ENCODE results near the gene TYMP. TPM values are rescaled to one million over a fixed set of nuclear protein-coding genes. Genes with fewer than 3 reads are reported as not detected.
"Not testable (repeated sequence)": the region's sequence is repeated elsewhere in the genome, so short reads cannot be mapped to it uniquely, and the experiment has no call there.

TYMP gene
- total RNA-seq, 2 experiments from 2014 or later = 71.8 to 76.6 TPM

- Mint-ChIP-seq H3K4me3 (peak overlapping the region; percentile 57), H3K27ac (peak overlapping the region; percentile 86), H3K27me3 (ENCODE audit: low read depth) (no peaks in the 10 kb centered on the region), H3K4me1 (ENCODE audit: low read depth) (peaks cover 50% of the 10 kb centered on the region), H3K9me3 (ENCODE audit: insufficient read depth) (no peaks in the 10 kb centered on the region), H3K36me3 (ENCODE audit: low read depth) (peaks cover 14% of the 10 kb centered on the region)
- ChIA-PET CTCF (interaction anchor here (1.1 to 5.5 kb wide), 7 partner anchors 8 to 74 kb away, joined by 5 to 57 read pairs (median 21); partner anchors contain the start of genes SCO2, SYCE3 and TYMP), POLR2A (interaction anchor here (0.8 to 8.4 kb wide), 9 partner anchors 7 to 74 kb away, joined by 3 to 142 read pairs (median 13); partner anchors contain the start of genes CHKB, SCO2, SYCE3 and TYMP)
- ATAC-seq (no peak), DNase-seq (no peak)
These were observed 16.8 kb upstream of the TYMP start for GRCh38 chr22:50546326-50547262.

GRCh38 chr22:50545522-50546325, 15.9 kb upstream of the TYMP start, which contains the start of gene KLHDC7B:
Gene KLHDC7B (plus strand): TSS chr22:50545899. CDS start chr22:50546244, 345 bp downstream.
- Mint-ChIP-seq H3K9me3 (ENCODE audit: insufficient read depth) (no peaks in the 10 kb centered on the region), H3K4me1 (ENCODE audit: low read depth) (peaks cover 56% of the 10 kb centered on the region)

GRCh38 chr22:50544746-50545253, 15.0 kb upstream of the TYMP start:
- no peaks in the 10 kb centered on the region for H3K27me3 Mint-ChIP-seq (ENCODE audit: low read depth)
- H3K4me1 Mint-ChIP-seq (ENCODE audit: low read depth) = peaks cover 57% of the 10 kb centered on the region
- peak overlapping the region; percentile 86 for H3K27ac Mint-ChIP-seq
- peaks cover 14% of the 10 kb centered on the region for H3K36me3 Mint-ChIP-seq (ENCODE audit: low read depth)
- ChIA-PET POLR2A (interaction anchor here (0.7 to 8.4 kb wide), 10 partner anchors 15 to 300 kb away, joined by 3 to 142 read pairs (median 4); partner anchors contain the start of genes CHKB, LMF2, NCAPH2 and SCO2), CTCF (interaction anchor here (0.6 to 5.5 kb wide), 6 partner anchors 10 to 76 kb away, joined by 3 to 57 read pairs (median 8); partner anchors contain the start of genes SCO2 and SYCE3)
- no peaks in the 10 kb centered on the region for H3K9me3 Mint-ChIP-seq (ENCODE audit: insufficient read depth)
- ATAC-seq (peak; percentile 27), DNase-seq (peak; percentile 59)
- H3K4me3 Mint-ChIP-seq = peak overlapping the region; percentile 60

More at GRCh38 chr22:50545522-50546325, 15.9 kb upstream of the TYMP start, which contains the start of gene KLHDC7B:
- DNase-seq (peak; percentile 70), ATAC-seq (peak; percentile 29)
- Mint-ChIP-seq H3K27me3 (ENCODE audit: low read depth) (no peaks in the 10 kb centered on the region), H3K4me3 (peak within 1 kb of the TSS; percentile 60), H3K36me3 (ENCODE audit: low read depth) (peaks cover 14% of the 10 kb centered on the region), H3K27ac (peak within 1 kb of the TSS; percentile 86)
- CTCF ChIA-PET = interaction anchor here (1.0 to 5.5 kb wide), 6 partner anchors 10 to 75 kb away, joined by 4 to 57 read pairs (median 16); partner anchors contain the start of genes SCO2 and SYCE3
- POLR2A ChIA-PET = interaction anchor here (0.8 to 8.4 kb wide), 9 partner anchors 11 to 301 kb away, joined by 3 to 142 read pairs (median 4); partner anchors contain the start of genes LMF2, NCAPH2, SCO2 and SYCE3

- ATAC-seq (peak; percentile 60), DNase-seq (peak; percentile 91)
- H3K27me3 Mint-ChIP-seq (ENCODE audit: low read depth) = no peaks in the 10 kb centered on the region
- peaks cover 61% of the 10 kb centered on the region for H3K4me1 Mint-ChIP-seq (ENCODE audit: low read depth)
- POLR2A ChIA-PET = interaction anchor here (0.7 to 8.4 kb wide), 8 partner anchors 14 to 300 kb away, joined by 3 to 142 read pairs (median 8); partner anchors contain the start of genes CHKB, LMF2, NCAPH2 and SCO2
- CTCF ChIA-PET = interaction anchor here (0.6 to 5.5 kb wide), 7 partner anchors 11 to 77 kb away, joined by 3 to 57 read pairs (median 6); partner anchors contain the start of genes SCO2 and SYCE3
- H3K27ac Mint-ChIP-seq = peak overlapping the region; percentile 86
- H3K4me3 Mint-ChIP-seq = peak overlapping the region; percentile 60
- H3K36me3 Mint-ChIP-seq (ENCODE audit: low read depth) = peaks cover 19% of the 10 kb centered on the region
- no peaks in the 10 kb centered on the region for H3K9me3 Mint-ChIP-seq (ENCODE audit: insufficient read depth)
These were observed 14.4 kb upstream of the TYMP start for GRCh38 chr22:50544078-50544745.

- peaks cover 24% of the 10 kb centered on the region for H3K36me3 Mint-ChIP-seq (ENCODE audit: low read depth)
- H3K27ac Mint-ChIP-seq = peak overlapping the region; percentile 88
- H3K4me3 Mint-ChIP-seq = no peak overlapping the region
- no peaks in the 10 kb centered on the region for H3K27me3 Mint-ChIP-seq (ENCODE audit: low read depth)
- ChIA-PET POLR2A (interaction anchor here (8.4 kb wide), 1 partner anchor 14 kb away, joined by 335 read pairs; the partner anchor contains the start of genes SCO2 and TYMP), CTCF (interaction anchor here (1.2 kb wide), 1 partner anchor 17 kb away, joined by 5 read pairs; the partner anchor contains the start of gene SCO2)
- no peaks in the 10 kb centered on the region for H3K9me3 Mint-ChIP-seq (ENCODE audit: insufficient read depth)
- peaks cover 68% of the 10 kb centered on the region for H3K4me1 Mint-ChIP-seq (ENCODE audit: low read depth)
- DNase-seq (no peak), ATAC-seq (no peak)
These were observed 12.7 kb upstream of the TYMP start for GRCh38 chr22:50542416-50542927.

- Mint-ChIP-seq H3K27ac (peak overlapping the region; percentile 88), H3K4me1 (ENCODE audit: low read depth) (peaks cover 70% of the 10 kb centered on the region), H3K36me3 (ENCODE audit: low read depth) (peaks cover 24% of the 10 kb centered on the region)
- ChIA-PET POLR2A (interaction anchor here (0.7 to 8.4 kb wide), 6 partner anchors 8 to 80 kb away, joined by 3 to 335 read pairs (median 52); partner anchors contain the start of genes LMF2, NCAPH2, SCO2 and SYCE3), CTCF (interaction anchor here (3.6 to 7.8 kb wide), 3 partner anchors 15 to 79 kb away, joined by 14 to 116 read pairs (median 39); partner anchors contain the start of genes SCO2, SYCE3 and TYMP)
- DNase-seq; H3K27me3 Mint-ChIP-seq (ENCODE audit: low read depth); ATAC-seq; H3K9me3 Mint-ChIP-seq (ENCODE audit: insufficient read depth); H3K4me3 Mint-ChIP-seq: not testable (repeated sequence)
These were observed 11.8 kb upstream of the TYMP start for GRCh38 chr22:50541667-50542026.

GRCh38 chr22:50540381-50540780, 10.6 kb upstream of the TYMP start:
- ATAC-seq (no peak), DNase-seq (no peak)
- ChIA-PET POLR2A (interaction anchor here (0.8 to 8.4 kb wide), 14 partner anchors 10 to 349 kb away, joined by 3 to 335 read pairs (median 8); partner anchors contain the start of genes CHKB, LMF2, NCAPH2 and SCO2), CTCF (interaction anchor here (1.2 to 7.8 kb wide), 6 partner anchors 7 to 81 kb away, joined by 3 to 116 read pairs (median 17); partner anchors contain the start of genes SCO2, SYCE3 and TYMP)
- Mint-ChIP-seq H3K4me3 (peak overlapping the region; percentile 32), H3K27me3 (ENCODE audit: low read depth) (no peaks in the 10 kb centered on the region), H3K36me3 (ENCODE audit: low read depth) (peaks cover 24% of the 10 kb centered on the region), H3K27ac (peak overlapping the region; percentile 88), H3K9me3 (ENCODE audit: insufficient read depth) (no peaks in the 10 kb centered on the region), H3K4me1 (ENCODE audit: low read depth) (peaks cover 65% of the 10 kb centered on the region)

GRCh38 chr22:50537765-50538164, 8.0 kb upstream of the TYMP start:
- no peaks in the 10 kb centered on the region for H3K9me3 Mint-ChIP-seq (ENCODE audit: insufficient read depth)
- no peak for ATAC-seq
- H3K4me1 Mint-ChIP-seq (ENCODE audit: low read depth) = peaks cover 73% of the 10 kb centered on the region
- ChIA-PET CTCF (interaction anchor here (3.5 to 7.8 kb wide), 3 partner anchors 10 to 83 kb away, joined by 20 to 116 read pairs (median 39); partner anchors contain the start of genes SCO2 and TYMP), POLR2A (interaction anchor here (1.1 to 8.4 kb wide), 4 partner anchors 9 to 84 kb away, joined by 4 to 335 read pairs (median 96); partner anchors contain the start of genes CHKB, SCO2 and TYMP)
- H3K27me3 Mint-ChIP-seq (ENCODE audit: low read depth) = no peaks in the 10 kb centered on the region
- H3K27ac Mint-ChIP-seq = peak overlapping the region; percentile 100
- peaks cover 35% of the 10 kb centered on the region for H3K36me3 Mint-ChIP-seq (ENCODE audit: low read depth)
- no peak overlapping the region for H3K4me3 Mint-ChIP-seq
- DNase-seq = no peak

- H3K27me3 Mint-ChIP-seq (ENCODE audit: low read depth) = no peaks in the 10 kb centered on the region
- peaks cover 61% of the 10 kb centered on the region for H3K4me1 Mint-ChIP-seq (ENCODE audit: low read depth)
- ChIA-PET CTCF (interaction anchor here (7.1 to 7.8 kb wide), 2 partner anchors 9 to 85 kb away, joined by 39 to 116 read pairs; partner anchors contain the start of genes SCO2 and TYMP), POLR2A (interaction anchor here (1.2 to 8.4 kb wide), 3 partner anchors 8 to 29 kb away, joined by 4 to 335 read pairs (median 11); partner anchors contain the start of genes LMF2, SCO2 and TYMP)
- no peak overlapping the region for H3K4me3 Mint-ChIP-seq
- no peaks in the 10 kb centered on the region for H3K9me3 Mint-ChIP-seq (ENCODE audit: insufficient read depth)
- H3K36me3 Mint-ChIP-seq (ENCODE audit: low read depth) = peaks cover 30% of the 10 kb centered on the region
- no peak for ATAC-seq
- H3K27ac Mint-ChIP-seq = peak overlapping the region; percentile 39
- peak; percentile 20 for DNase-seq
These were observed 6.4 kb upstream of the TYMP start for GRCh38 chr22:50536226-50536625.

Data from activated CD8-positive, alpha-beta T cell treated with anti-CD3 and anti-CD28 coated beads, Interleukin-2, amount 10 ng/mL, durations not matched to agents 7 days and 5 days (primary cell).